GM21529 (cell line): ENCODE results near the gene BOD1.
"Not testable (repeated sequence)": the region's sequence is repeated elsewhere in the genome, so short reads cannot be mapped to it uniquely, and the experiment has no call there.

Source experiments
- ATAC-seq: cut with Tn5 transposase; IDR thresholded peaks from one replicate; pipeline ENCODE4 v1.9.1; 2021; ENCODE audit not compliant: unreplicated experiment

Gene BOD1

GRCh38 chr5:173620784-173621183 is 4.3 kb upstream of the BOD1 start:
- no peak for ATAC-seq

- no peak for ATAC-seq
Measured at GRCh38 chr5:173618927-173619519, 2.6 kb upstream of the BOD1 start.

- ATAC-seq, result peak; percentile 53
Measured at GRCh38 chr5:173615884-173616576, 420 bp downstream of the BOD1 start.

- ATAC-seq, result no peak
Measured at GRCh38 chr5:173614591-173614990, 1.9 kb downstream of the BOD1 start.

GRCh38 chr5:173613433-173614159 is 2.9 kb downstream of the BOD1 start:
- no peak for ATAC-seq

GRCh38 chr5:173612948-173613347 is 3.5 kb downstream of the BOD1 start:
- no peak for ATAC-seq

GRCh38 chr5:173611706-173612105 is 4.7 kb downstream of the BOD1 start:
- ATAC-seq, result no peak

GRCh38 chr5:173604141-173604540 is 12.3 kb downstream of the BOD1 start:
- no peak for ATAC-seq

- no peak for ATAC-seq
Measured at GRCh38 chr5:173602423-173602822, 14.0 kb downstream of the BOD1 start.

GRCh38 chr5:173598686-173599085 is 17.8 kb downstream of the BOD1 start:
- ATAC-seq, result no peak

- ATAC-seq, result no peak
Measured at GRCh38 chr5:173597304-173597703, 19.1 kb downstream of the BOD1 start.

GRCh38 chr5:173595841-173596240 is 20.6 kb downstream of the BOD1 start:
- ATAC-seq, result no peak

GRCh38 chr5:173594061-173594460 is 22.4 kb downstream of the BOD1 start:
- ATAC-seq, result no peak

GRCh38 chr5:173592050-173592669 is 24.3 kb downstream of the BOD1 start:
- ATAC-seq, result no peak

GRCh38 chr5:173591056-173591514 is 25.4 kb downstream of the BOD1 start:
- no peak for ATAC-seq

GRCh38 chr5:173590436-173591055 is 25.9 kb downstream of the BOD1 start:
- no peak for ATAC-seq

GRCh38 chr5:173586133-173586532 is 30.3 kb downstream of the BOD1 start:
- not testable (repeated sequence) for ATAC-seq

GRCh38 chr5:173583346-173583745 is 33.1 kb downstream of the BOD1 start:
- no peak for ATAC-seq

- no peak for ATAC-seq
Measured at GRCh38 chr5:173582216-173583111, 34.0 kb downstream of the BOD1 start.
